HG02642 (cell line): ENCODE data around the gene GFRA4.
"Not testable (repeated sequence)": the region's sequence is repeated elsewhere in the genome, so short reads cannot be mapped to it uniquely, and the experiment has no call there.

ENCODE experiments used
- ATAC-seq: cut with Tn5 transposase; IDR thresholded peaks from one replicate; pipeline ENCODE4 v1.9.1; 2021; ENCODE audit warnings: mild to moderate bottlenecking; ENCODE audit not compliant: unreplicated experiment, poor library complexity

The GFRA4 gene

DNA sequence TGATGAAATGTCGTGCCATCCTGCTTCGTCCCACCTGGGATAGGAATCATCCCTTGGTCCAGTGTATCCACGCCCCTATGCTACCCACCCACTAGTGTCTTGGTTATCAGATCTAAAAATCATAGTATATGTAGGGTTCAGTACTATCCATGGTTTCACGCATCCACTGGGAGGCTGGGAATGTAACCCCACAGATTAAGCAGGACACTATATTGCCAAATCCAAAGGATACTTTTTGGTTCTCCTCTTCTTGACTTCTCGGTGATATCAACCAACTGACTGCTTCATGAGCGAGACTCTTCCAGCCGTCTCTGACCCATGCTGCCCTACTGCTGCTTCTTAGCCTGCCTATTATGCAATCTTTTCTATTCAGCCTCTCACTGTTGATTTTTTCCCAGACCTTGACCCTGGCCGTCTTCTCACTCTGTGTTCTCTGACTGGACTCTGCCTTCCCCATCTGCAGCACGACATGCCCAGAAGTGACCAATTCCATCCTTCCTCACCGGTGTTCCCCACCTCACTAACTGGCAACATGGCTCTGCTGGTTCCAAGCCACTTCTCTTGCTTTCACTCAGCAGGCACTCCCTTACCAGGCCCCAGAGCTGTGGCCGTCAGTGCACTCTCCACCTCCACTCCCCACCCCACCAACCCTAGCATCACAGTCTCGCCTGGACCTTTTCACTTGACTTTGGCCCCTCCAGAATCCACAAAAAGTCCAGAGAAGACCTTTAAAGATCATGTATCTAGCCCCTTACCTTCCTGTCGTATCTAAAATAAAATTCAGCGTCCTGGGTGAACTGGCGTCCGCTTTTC, 34.5 kb downstream of the GFRA4 start:
- no peak for ATAC-seq

DNA sequence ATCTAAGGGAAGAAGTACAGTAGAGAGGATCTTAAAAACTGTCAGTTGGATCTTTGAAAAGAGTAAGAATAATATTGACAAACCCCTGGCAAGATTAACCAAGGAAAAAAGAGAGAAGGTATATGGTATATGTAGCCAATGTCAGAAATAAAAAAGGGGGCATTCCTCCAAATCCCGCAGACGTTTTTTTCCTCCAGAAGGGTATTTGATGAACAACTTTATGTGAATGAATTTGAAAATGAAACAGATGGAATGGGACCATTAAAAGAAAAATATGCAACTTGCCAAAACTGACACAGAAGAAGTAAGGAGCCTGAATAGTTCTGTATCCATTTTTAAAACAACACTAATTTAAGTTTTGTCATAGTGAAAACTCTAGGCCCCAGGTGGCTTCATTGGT, 35.7 kb downstream of the GFRA4 start:
- ATAC-seq = no peak

DNA sequence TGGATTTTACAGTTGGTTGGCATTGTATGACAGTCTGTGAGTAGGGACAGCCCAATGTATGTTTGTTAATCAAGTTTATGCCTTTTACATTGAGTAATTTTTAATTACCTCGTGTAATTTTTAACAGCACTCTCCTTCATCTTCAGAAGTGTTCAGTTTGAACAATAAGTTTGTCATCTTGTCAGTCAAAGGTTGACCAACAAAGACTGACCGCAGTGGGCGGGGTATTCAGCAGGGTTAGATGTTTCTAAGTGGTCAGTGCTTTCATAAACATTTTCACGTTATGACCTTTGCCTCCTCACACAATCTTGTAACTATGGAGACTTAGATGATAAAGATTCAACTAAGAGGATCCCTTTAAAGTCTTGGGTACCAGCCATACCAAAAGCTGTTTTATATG, 40.8 kb downstream of the GFRA4 start:
- no peak for ATAC-seq

DNA sequence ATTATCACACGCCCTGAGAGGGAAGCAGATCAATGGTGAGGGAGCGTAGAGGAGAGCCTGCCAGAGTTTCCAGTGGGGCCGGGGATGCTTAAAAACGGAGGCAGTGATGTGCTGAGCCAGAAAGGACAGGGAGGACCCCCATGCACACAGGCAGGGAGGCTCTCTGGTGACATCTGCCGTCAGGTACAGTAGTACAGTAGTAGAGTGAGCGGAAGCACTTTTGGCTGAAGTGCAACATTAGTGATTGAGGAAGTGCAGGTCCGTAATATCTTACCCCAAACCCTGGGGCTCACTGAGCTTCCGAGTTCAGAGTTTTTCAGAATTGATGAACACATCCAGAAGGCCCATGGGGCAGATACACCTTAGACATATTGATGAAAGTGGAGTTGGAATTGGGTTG, 42.1 kb downstream of the GFRA4 start:
- no peak for ATAC-seq

DNA sequence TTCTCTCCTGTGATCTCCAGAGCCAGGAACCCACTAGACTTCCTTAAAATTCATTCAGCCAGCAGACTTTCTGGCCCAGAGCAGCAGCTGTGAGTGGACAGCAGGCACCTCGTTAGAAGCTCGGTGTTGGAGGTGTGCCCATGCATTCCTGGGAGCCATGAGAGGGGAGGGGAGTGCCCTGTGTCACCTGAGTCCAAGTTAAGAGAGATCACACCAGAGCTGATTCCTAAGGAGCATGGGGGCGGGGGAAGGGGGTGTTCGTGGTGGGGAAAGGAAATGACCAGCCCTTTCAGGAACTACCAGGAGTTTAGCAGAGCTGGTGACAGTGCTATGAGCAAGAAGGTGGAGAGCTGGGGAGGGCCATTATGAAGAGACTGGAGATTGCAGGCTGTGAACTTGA, 46.9 kb downstream of the GFRA4 start:
- ATAC-seq = no peak

DNA sequence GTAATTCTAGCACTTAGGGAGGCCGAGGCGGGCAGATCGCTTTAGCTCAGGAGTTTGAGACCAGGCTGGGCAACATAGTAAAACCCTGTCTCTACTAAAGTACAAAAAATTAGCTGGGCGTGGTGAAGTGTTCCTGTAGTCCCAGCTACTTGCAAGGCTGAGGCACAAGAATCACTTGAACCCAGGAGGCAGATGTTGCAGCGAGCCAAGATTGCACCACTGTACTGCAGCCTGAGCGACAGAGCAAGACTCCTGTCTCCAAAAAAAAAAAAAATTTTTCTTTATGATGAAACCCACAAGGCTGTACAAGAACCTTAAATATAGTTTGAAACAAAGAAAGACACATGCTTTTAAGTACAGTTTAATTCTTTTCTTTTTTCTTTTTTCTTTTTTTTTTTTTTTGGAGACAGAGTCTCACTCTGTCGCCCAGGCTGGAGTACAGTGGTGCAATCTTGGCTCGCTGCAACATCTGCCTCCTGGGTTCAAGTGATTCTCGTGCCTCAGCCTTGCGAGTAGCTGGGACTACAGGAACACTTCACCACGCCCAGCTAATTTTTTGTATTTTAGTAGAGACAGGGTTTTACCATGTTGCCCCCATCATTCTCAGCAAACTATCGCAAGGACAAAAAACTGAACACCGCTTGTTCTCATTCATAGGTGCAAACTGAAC, 47.9 kb downstream of the GFRA4 start:
- not testable (repeated sequence) for ATAC-seq

DNA sequence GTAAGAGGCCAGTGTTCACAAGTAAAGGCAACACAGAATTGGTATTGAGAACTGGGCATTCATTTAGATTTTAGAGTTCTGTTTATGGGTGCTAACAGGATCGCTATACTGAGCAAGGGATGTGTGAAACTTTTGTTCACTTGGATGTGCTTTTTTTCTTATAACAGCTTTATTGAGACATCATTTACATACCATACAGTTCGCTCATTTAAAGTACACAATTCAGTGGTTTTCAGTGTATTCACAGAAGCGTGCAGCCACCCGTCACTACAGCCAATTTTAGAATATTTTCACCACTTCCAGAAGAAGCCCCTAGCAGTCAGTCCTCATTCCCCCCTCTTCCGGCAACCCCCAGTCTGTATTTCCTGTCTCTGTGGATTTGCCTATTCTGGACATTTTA, 48.7 kb downstream of the GFRA4 start:
- no peak for ATAC-seq

DNA sequence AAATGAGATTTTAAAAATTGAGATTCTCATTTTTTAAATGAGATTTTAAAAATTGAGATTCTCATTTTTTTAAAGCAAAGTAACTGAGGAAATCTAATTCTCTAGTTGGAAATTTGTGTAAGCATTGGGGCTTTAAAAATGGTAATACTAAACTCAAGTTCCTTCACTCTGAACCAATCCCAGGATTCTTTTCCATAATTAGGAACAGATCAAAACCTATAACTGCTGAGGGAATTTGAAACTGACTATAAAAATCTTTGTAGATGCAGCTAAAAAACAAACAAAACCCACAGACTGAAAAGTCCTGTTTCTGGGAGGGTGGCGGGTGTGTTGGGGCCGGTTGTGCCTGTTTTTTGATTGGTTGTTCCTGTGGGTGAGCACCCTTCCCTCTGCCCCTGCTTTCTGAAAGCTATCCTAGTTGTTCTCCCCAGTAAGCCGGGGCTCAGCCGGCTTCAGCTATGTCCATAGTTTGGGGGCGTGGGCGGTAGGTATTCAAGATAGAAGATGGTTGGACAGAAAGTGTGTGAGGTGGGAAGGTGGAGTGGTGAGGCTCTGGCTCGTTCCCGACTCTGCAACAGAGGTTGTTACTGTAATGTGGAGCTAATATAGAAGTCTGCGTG, 49.3 kb downstream of the GFRA4 start:
- ATAC-seq = no peak

DNA sequence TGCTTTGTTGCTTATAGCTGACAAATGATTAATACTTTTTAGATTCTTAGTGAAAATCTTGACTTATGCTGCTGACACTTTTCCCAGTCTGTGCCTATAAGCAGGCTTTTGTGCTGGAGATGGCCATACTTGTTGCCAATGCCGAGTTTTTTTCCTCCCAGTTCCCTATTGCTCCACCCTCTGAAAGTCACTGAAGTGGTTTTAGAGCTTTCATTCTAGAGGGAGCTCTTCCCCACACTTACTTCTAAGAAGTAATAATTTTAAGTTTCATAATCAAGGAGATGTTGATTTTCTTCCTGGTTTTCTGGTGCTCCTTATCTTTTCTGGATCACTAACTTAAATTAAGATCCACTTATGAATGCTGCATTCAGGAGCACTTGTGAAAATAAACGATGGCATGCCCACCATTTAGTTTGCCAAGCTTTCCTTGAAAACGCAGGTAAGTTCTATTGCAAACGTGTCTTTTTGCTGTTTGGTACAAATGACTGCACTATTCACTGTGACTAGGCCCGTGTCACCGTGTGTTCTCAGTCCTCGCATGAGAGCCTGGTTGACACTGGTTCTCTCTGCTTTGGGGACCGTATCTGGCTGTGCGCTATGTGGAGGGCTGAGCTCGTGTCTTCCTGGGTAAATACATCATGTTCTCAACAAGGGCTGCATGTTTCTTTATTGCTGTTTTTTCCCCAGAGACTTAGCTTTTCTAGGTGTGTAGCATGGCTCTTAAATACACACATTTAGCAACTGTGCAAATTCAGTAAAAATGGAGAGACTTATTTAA, 50.2 kb downstream of the GFRA4 start:
- no peak for ATAC-seq

DNA sequence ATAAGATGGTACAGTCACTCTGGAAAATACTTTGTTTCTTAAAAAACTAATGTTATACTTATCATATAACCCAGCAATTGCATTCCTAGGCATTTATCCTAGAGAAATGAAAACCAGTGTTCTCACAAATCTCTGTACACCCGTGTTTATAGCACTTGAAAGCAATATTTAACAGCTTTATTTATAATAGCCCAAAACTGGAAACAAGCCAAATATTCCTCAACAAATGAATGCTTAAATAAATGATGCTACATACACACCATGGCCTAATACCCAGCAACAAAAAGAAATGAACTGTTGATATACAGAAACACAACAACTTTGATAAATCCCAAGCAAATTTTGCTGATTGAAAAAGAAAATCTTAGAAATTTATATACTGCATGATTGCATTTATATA, 51.3 kb downstream of the GFRA4 start:
- ATAC-seq = no peak
